Measurements from ENCODE around the gene MATN1.

MATN1 gene

DNA sequence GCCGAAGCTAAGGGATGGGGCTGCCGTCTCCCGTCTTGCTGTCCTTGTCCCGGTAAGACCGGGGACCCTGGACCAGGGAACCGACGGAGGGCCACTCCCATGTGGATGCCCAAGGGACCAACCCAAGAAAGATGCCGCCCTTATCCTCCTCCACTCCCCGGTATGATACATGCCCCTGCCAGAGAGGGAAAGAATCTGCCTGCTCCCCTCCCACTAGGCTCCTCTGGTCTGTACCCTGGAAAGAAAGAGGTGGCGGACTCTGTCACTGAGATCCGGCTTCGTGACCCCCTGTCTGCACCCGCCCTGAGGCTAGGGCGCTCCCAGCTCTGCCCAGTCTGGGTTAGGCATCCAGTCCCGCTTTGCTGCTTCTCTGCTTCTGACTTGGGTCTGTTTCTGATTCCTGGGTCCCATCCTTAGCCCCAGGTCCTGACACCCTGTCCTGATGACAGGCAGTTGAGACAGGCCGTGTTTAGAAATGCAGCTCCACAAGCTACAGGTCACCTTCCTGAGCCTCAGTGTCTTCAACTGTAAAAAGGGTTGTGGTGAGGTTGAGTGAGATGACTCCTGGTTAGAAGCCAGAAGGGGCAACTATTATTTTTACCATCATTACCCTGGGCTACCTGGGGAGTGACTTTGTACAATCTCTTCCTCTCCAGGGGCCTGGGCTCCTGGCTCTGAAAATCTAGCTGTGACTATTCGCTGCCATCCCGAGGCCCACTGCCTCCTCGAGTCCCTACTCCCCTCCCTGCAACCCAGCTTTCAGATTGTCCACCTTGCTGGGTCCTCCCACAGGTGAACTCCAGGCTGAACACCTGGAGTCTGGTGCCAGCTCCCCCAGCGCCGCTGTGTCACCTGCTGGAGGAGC, 3.7 kb downstream of the MATN1 start:
- DNase-seq: peak in 16 of 51 donors; percentile 60 to 90 (median 78)

GRCh38 chr1:30718636-30719405, 4.6 kb downstream of the MATN1 start:
- DNase-seq: peak in 39 of 51 donors; percentile 45 to 100 (median 79)

- DNase-seq: peak; percentile 82 to 100 (median 99)
These were observed 5.2 kb downstream of the MATN1 start for GRCh38 chr1:30718091-30718635.

DNA sequence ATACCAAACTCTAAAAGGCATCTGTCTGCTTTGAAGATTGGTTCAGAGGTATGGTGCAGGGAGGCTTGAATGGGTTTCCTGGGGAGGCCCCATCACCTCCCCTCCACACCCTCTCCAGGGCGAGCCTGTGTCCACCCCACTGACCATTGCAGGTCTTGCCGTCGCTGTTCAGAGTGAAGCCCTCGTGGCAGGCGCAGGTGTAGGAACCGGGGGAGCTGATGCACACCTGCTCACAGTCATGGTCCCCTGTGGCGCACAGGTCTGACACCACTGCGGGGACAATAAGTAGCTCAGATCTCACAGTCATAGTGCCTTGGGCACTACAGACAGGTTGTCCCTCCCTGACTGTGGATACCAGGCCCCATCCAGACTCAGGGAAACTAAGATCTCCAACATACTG, 6.7 kb downstream of the MATN1 start:
- DNase-seq: no peak

- no peak for DNase-seq
These were observed 7.5 kb downstream of the MATN1 start for GRCh38 chr1:30715886-30716285.

- no peak for DNase-seq
These were observed 8.2 kb downstream of the MATN1 start for GRCh38 chr1:30715216-30715615.

DNA sequence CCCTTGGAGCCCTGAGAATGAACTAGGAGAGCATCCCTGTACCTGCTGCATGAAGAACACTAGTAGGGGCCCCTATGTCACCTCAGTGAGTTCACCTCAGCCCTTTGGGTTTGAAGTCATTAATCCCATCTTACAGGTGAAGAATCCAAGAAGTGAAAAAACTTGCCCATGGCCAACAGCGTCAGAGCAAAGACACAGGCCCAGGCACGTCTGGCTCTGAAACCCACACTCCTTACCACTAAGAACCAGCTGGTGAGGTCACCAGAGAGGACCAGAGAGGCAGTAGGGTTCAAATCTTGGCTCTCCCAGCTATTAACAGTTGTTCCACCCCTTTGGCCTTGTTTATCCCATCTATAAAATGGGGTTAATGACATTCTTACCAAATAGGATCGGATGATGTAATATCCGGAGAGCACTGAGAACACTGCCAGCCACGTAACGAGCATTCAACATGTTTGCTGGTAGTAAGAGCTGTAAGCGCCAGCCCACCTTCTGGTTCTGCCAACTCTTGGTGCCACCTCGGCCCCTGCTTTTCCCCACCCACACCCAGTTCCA, 8.8 kb downstream of the MATN1 start:
- no peak for DNase-seq

DNA sequence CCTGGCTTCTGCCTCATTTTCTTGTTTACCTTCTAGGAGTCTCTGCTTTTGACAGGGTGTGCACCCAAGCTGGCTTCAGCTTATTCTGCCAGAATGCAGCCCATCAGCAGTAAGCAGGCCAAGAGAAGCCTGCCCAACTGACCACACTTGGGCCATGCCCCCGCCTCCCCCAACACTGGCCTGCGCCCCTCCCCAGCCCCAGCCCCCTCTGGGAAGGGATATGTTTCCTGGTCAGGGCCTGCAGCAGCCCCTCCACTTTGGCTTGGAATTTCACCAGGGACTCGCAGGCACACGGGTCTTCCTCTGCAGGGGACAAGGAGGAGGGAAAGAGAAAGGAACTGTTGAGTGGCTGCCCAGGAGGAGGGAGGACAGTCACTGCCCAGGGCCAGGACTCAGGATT, 9.4 kb downstream of the MATN1 start:
- no peak for DNase-seq

DNA sequence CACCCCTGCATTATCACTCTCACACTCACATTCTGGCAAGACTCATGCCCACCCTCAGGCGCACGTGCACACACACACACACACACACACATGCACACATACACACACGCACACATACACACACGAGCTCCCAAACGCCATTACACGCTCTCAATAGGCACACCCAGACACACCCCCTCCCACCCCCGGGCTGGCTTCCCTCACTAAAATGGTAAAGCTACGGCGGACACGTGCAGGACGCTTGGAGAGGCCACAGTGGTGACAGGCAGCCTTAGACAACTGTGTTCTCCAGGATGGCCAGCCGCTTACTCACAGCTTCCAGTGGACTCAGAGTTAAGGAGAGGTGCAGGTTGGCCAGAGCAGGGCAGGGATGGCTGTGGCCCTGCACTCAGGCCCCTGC, 10.1 kb downstream of the MATN1 start:
- no peak for DNase-seq

DNA sequence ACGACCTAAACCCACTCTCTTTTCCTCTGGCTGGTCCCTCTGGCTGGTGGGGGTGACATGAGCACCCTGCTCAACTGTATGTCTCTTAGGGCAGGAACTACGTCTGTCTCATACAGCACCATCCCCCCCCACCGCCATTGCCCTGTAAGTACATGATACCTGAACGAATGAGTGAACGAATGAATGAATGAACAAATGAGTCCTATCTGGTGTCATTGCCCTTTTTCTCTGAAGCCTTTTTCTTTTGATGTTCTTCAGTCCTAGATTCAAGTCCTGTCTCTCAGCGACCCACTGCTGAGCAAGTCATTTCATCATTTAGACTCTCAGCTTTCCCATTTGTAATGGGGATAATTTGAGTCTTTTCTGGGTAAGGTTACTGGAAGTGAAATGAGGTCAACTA, 10.8 kb downstream of the MATN1 start:
- no peak for DNase-seq

- DNase-seq: no peak
These were observed 13.0 kb downstream of the MATN1 start for GRCh38 chr1:30710407-30710806.

DNA sequence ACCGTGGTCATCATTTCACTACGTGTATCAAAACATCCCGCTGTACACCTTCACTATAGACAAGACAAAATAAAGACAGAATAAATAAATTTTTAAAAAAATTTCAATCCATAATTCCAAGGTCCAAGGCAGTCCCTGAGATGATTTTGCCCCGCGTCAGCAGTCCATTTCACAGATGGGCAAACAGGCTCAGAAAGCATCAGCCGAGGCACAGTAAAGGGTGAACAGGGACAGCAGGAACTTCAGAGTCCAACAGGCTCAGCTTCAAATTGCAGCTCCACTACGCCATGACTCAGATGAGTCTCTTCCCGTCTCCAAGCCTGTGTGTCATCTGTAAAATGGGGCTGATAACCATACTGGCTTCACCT, 15.0 kb downstream of the MATN1 start:
- no peak for DNase-seq

DNA sequence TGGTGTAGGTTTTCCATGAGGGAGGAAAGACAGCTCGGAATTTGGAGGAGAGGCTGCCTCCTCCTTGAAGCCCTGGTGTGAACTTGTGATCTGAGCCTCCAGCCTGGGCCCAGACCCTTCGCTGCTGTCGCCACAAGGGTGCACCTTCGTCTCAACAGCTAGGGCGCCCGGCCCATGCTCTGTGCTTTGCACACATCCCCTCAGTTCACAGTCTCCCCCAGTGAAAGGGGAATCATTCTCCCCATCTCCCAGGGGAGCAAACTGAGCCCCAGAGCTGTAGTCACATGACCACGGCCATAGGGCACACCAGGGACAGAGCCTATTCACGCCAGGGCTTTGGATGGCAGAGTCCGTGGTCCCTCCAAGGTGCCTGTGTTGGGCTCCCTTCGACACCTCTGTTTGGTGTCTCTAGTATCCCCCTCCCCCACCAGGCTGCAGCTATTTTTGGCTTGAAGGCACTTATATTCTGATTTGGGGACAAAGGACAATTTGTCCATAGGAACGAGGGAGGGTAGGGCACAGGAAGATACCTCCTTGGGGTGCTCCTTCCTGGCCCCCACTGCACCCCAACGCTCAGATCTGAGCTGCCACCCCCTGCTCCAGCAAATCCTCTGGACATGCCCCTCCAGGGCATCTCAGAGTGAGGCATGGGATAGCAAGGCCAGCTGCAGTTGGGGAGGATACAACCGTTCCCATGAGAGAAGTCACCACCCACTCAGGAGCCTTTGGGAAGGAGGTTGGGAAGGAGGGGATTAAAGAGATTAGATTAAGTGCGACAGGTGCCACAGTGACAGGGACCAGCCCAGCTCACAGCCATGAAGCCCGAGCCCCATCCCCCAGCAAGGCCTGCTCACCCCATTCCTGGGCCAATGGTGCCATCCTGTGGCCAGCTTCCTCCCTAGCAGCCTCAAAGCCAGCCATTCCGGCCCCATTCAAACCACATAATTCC, 15.7 kb downstream of the MATN1 start:
- peak; percentile 15 to 87 (median 63) for DNase-seq

GRCh38 chr1:30706528-30706927, 16.9 kb downstream of the MATN1 start:
- DNase-seq: peak in 29 of 51 donors; percentile 5 to 61 (median 27)

- no peak for DNase-seq
These were observed 17.7 kb downstream of the MATN1 start for GRCh38 chr1:30705698-30706097.

- peak in 16 of 51 donors; percentile 11 to 45 (median 28) for DNase-seq
These were observed 18.4 kb downstream of the MATN1 start for GRCh38 chr1:30704765-30705509.

GRCh38 chr1:30704271-30704670, 19.1 kb downstream of the MATN1 start:
- DNase-seq: no peak

- no peak for DNase-seq
These were observed 20.6 kb downstream of the MATN1 start for GRCh38 chr1:30702823-30703222.

DNA sequence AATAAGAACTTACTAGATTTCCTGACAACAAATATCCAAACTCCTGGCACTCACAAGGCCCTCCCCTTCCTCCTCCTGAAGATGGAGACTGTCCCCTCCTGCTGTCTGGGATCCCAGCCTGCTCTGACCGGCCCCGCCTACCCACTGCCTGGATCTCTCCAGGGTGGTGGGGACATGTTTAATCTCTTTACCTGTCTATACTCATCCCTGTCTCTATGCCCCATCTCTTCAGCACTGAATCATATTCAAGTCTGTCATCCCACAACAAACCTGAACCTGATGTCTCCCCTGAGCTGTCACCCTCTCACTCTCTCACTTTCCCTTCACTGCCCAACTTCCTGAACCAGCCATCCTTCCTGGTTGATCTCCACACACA, 22.1 kb downstream of the MATN1 start:
- DNase-seq: no peak
